GM12865 (cell line): Measurements from ENCODE around the gene C2orf81.

ENCODE experiments used
- DNase-seq: peaks from one replicate; pipeline ENCODE4 v3.0.0; 2010; ENCODE audit warnings: low read depth
- H3K4me3 ChIP-seq: 2 replicates; pipeline ENCODE4 v1.5.1; 2011; ENCODE audit warnings: mild to moderate bottlenecking, low read depth, low read length, control low read depth
- CTCF ChIP-seq: IDR thresholded peaks from 2 replicates; pipeline ENCODE4 v1.5.1; 2011; ENCODE audit warnings: low read length, control low read depth, low read depth, inconsistent platforms; ENCODE audit not compliant: insufficient read depth; ENCODE audit errors: missing control alignments

C2orf81 gene

GRCh38 chr2:74417763-74418162 is 3.7 kb downstream of the C2orf81 start:
- TF ChIP-seq CTCF: no peak
- no peak overlapping the region for H3K4me3 ChIP-seq
- no peak for DNase-seq

GRCh38 chr2:74417197-74417596 is 4.2 kb downstream of the C2orf81 start:
- H3K4me3 ChIP-seq: no peak overlapping the region
- DNase-seq: no peak
- no peak for TF ChIP-seq CTCF

GRCh38 chr2:74416778-74417177 is 4.6 kb downstream of the C2orf81 start:
- DNase-seq: no peak
- H3K4me3 ChIP-seq: no peak overlapping the region
- no peak for TF ChIP-seq CTCF

GRCh38 chr2:74415762-74416395 is 5.5 kb downstream of the C2orf81 start:
- no peak overlapping the region for H3K4me3 ChIP-seq
- no peak for DNase-seq
- TF ChIP-seq CTCF: no peak

- no peak for DNase-seq
- no peak overlapping the region; the same call in 1 of the 2 replicates for H3K4me3 ChIP-seq
- no peak for TF ChIP-seq CTCF
Measured at GRCh38 chr2:74414881-74415761, 6.3 kb downstream of the C2orf81 start.

- no peak for TF ChIP-seq CTCF
- H3K4me3 ChIP-seq: no peak overlapping the region
- no peak for DNase-seq
Measured at GRCh38 chr2:74414441-74414840, 7.0 kb downstream of the C2orf81 start.
